CD1c-positive myeloid dendritic cell (primary cell): ENCODE results near the gene RBMS3.

Experiments used
- DNase-seq: peaks from one replicate; pipeline ENCODE4 v3.0.0-alpha.2; 2016; ENCODE audit errors: extremely low spot score

The RBMS3 gene

GRCh38 chr3:29731050-29731449 is 450.2 kb downstream of the RBMS3 start:
- DNase-seq, result no peak

- no peak for DNase-seq
Observed at GRCh38 chr3:29741231-29741630, 460.4 kb downstream of the RBMS3 start.

- DNase-seq, result no peak
Observed at GRCh38 chr3:29745232-29745870, 464.5 kb downstream of the RBMS3 start.

- DNase-seq, result no peak
Observed at GRCh38 chr3:29746163-29746760, 465.4 kb downstream of the RBMS3 start.

GRCh38 chr3:29747991-29748390 is 467.1 kb downstream of the RBMS3 start:
- no peak for DNase-seq

GRCh38 chr3:29751647-29752314 is 470.9 kb downstream of the RBMS3 start:
- no peak for DNase-seq

GRCh38 chr3:29754346-29754745 is 473.5 kb downstream of the RBMS3 start:
- DNase-seq, result no peak

GRCh38 chr3:29755416-29755815 is 474.5 kb downstream of the RBMS3 start:
- no peak for DNase-seq

GRCh38 chr3:29757054-29757777 is 476.3 kb downstream of the RBMS3 start:
- DNase-seq, result no peak

- DNase-seq, result no peak
Observed at GRCh38 chr3:29758108-29758433, 477.2 kb downstream of the RBMS3 start.

- DNase-seq, result peak; percentile 16
Observed at GRCh38 chr3:29758434-29759322, 477.8 kb downstream of the RBMS3 start.

- peak; percentile 9 for DNase-seq
Observed at GRCh38 chr3:29759411-29760225, 478.7 kb downstream of the RBMS3 start.

- DNase-seq, result no peak
Observed at GRCh38 chr3:29760226-29760685, 479.4 kb downstream of the RBMS3 start.

- no peak for DNase-seq
Observed at GRCh38 chr3:29761517-29761916, 480.6 kb downstream of the RBMS3 start.

- no peak for DNase-seq
Observed at GRCh38 chr3:29763115-29763514, 482.2 kb downstream of the RBMS3 start.

GRCh38 chr3:29764041-29764440 is 483.2 kb downstream of the RBMS3 start:
- DNase-seq, result peak; percentile 34

- DNase-seq, result no peak
Observed at GRCh38 chr3:29764603-29765254, 483.9 kb downstream of the RBMS3 start.

- DNase-seq, result peak; percentile 35
Observed at GRCh38 chr3:29771602-29772001, 490.7 kb downstream of the RBMS3 start.

GRCh38 chr3:29772436-29772835 is 491.6 kb downstream of the RBMS3 start:
- no peak for DNase-seq

- DNase-seq, result no peak
Observed at GRCh38 chr3:29773481-29773880, 492.6 kb downstream of the RBMS3 start.
